DOHH2 (cell line): ENCODE data around the gene RPS6KL1.

Experiments used
- H3F3A ChIP-seq: fragments of 200-600 bp; sonication (generic), shearing (Covaris generic); 2 replicates; pipeline ENCODE4 v1.6.0; 2016; ENCODE audit warnings: antibody characterized with exemption, mild to moderate bottlenecking; ENCODE audit not compliant: control insufficient read depth, insufficient read depth
- H3K27ac ChIP-seq: fragments of 200-600 bp; sonication (generic); 2 replicates; pipeline ENCODE4 v1.5.1; 2014; ENCODE audit warnings: low read depth, mild to moderate bottlenecking, low read length, moderate library complexity
- H3K27me3 ChIP-seq: fragments of 200-600 bp; sonication (generic); 2 replicates; pipeline ENCODE4 v1.6.1; 2014; ENCODE audit warnings: mild to moderate bottlenecking, low read length, mixed read lengths; ENCODE audit not compliant: control insufficient read depth
- H3K36me3 ChIP-seq: fragments of 200-600 bp; sonication (generic); 2 replicates; pipeline ENCODE4 v1.6.1; 2014; ENCODE audit warnings: mild to moderate bottlenecking, low read length, moderate library complexity, mixed read lengths; ENCODE audit not compliant: control insufficient read depth
- H3K4me1 ChIP-seq: fragments of 200-600 bp; sonication (generic); 2 replicates; pipeline ENCODE4 v1.6.1; 2014; ENCODE audit warnings: mild to moderate bottlenecking, low read length, mixed read lengths; ENCODE audit not compliant: control insufficient read depth
- H3K4me2 ChIP-seq: fragments of 200-600 bp; sonication (generic); 2 replicates; pipeline ENCODE4 v1.6.0; 2014; ENCODE audit warnings: mild to moderate bottlenecking, low read length, moderate library complexity
- H3K4me3 ChIP-seq: fragments of 200-600 bp; sonication (generic); 2 replicates; pipeline ENCODE4 v1.5.1; 2014; ENCODE audit warnings: mild to moderate bottlenecking, low read length, mixed read lengths
- H3K79me2 ChIP-seq: fragments of 200-600 bp; sonication (generic); 2 replicates; pipeline ENCODE4 v1.6.1; 2014; ENCODE audit warnings: mild to moderate bottlenecking, low read length, mixed read lengths; ENCODE audit not compliant: control insufficient read depth
- H3K9me2 ChIP-seq: fragments of 200-600 bp; sonication (generic); replicated peaks from 2 replicates; pipeline ENCODE4 v1.6.1; 2014; ENCODE audit warnings: mild to moderate bottlenecking, low read length, mixed read lengths; ENCODE audit not compliant: control insufficient read depth
- H3K9me3 ChIP-seq: fragments of 200-600 bp; sonication (generic); 2 replicates; pipeline ENCODE4 v1.6.1; 2014; ENCODE audit warnings: antibody characterized with exemption, low read length, mixed read lengths; ENCODE audit not compliant: control insufficient read depth, insufficient read depth
- H4K20me1 ChIP-seq: fragments of 200-600 bp; sonication (generic); 2 replicates; pipeline ENCODE4 v1.6.0; 2014; ENCODE audit warnings: low read depth, mild to moderate bottlenecking, antibody characterized with exemption, low read length, moderate library complexity; ENCODE audit not compliant: control insufficient read depth, insufficient read depth
- CTCF ChIP-seq: fragments of 200-600 bp; sonication (generic); IDR thresholded peaks from one replicate; pipeline ENCODE4 v1.5.1; 2014; ENCODE audit warnings: antibody characterized with exemption, mild to moderate bottlenecking, low read depth, low read length; ENCODE audit not compliant: poor library complexity, severe bottlenecking
- EZH2phosphoT487 ChIP-seq: fragments of 200-600 bp; sonication (generic); IDR thresholded peaks from 2 replicates; pipeline ENCODE4 v1.6.1; 2017; ENCODE audit warnings: borderline replicate concordance, mild to moderate bottlenecking, antibody characterized with exemption, low read length, moderate library complexity, mixed read lengths

Gene RPS6KL1

GRCh38 chr14:74922752-74923401, at the start of gene RPS6KL1:
Gene RPS6KL1 (minus strand): TSS chr14:74923260. CDS start chr14:74921541, 1,719 bp downstream.
- no peak for TF ChIP-seq EZH2phosphoT487
- no peak for TF ChIP-seq CTCF
- Histone ChIP-seq H3K4me1 (peaks cover 13% of the 10 kb centered on the region), H3K27ac (no peak within 1 kb of the TSS), H3K9me3 (no peaks in the 10 kb centered on the region), H3K4me3 (peak within 1 kb of the TSS; percentile 86), H3K9me2 (no peaks in the 10 kb centered on the region), H4K20me1 (no peaks in the 10 kb centered on the region), H3F3A (no peaks in the 10 kb centered on the region), H3K36me3 (no peaks in the 10 kb centered on the region), H3K4me2 (peak within 1 kb of the TSS; percentile 93), H3K27me3 (peaks cover 4% of the 10 kb centered on the region; the same call in 1 of the 2 replicates), H3K79me2 (no peaks in the 10 kb centered on the region)

- Histone ChIP-seq H4K20me1 (no peaks in the 10 kb centered on the region), H3K36me3 (no peaks in the 10 kb centered on the region), H3K9me3 (no peaks in the 10 kb centered on the region), H3F3A (no peaks in the 10 kb centered on the region), H3K79me2 (no peaks in the 10 kb centered on the region), H3K4me3 (no peak overlapping the region), H3K27me3 (peaks cover 11% of the 10 kb centered on the region; the same call in 1 of the 2 replicates), H3K9me2 (no peaks in the 10 kb centered on the region), H3K4me1 (peaks cover 8% of the 10 kb centered on the region), H3K27ac (no peak overlapping the region), H3K4me2 (no peak overlapping the region)
- no peak for TF ChIP-seq EZH2phosphoT487
- no peak for TF ChIP-seq CTCF
Measured at GRCh38 chr14:74968811-74969210, 45.8 kb upstream of the RPS6KL1 start.

GRCh38 chr14:74965486-74966153, 42.6 kb upstream of the RPS6KL1 start:
- H3K79me2 ChIP-seq, result no peaks in the 10 kb centered on the region
- H3K4me1 ChIP-seq, result peaks cover 15% of the 10 kb centered on the region
- no peak overlapping the region for H3K4me2 ChIP-seq
- H3F3A ChIP-seq, result no peaks in the 10 kb centered on the region
- H3K27me3 ChIP-seq, result peaks cover 10% of the 10 kb centered on the region; the same call in 1 of the 2 replicates
- H4K20me1 ChIP-seq, result no peaks in the 10 kb centered on the region
- TF ChIP-seq EZH2phosphoT487 (no peak), CTCF (no peak)
- no peaks in the 10 kb centered on the region for H3K9me2 ChIP-seq
- H3K27ac ChIP-seq, result no peak overlapping the region
- H3K4me3 ChIP-seq, result no peak overlapping the region
- H3K36me3 ChIP-seq, result no peaks in the 10 kb centered on the region
- H3K9me3 ChIP-seq, result no peaks in the 10 kb centered on the region
